Activated T-cell treated with anti-CD3 and anti-CD28 coated beads, Interleukin-2, amount 50 U/mL, for 24 hours (primary cell): ENCODE results near the gene KIF26B.

Experiments used
- DNase-seq: peaks from one replicate; pipeline ENCODE4 v3.0.0-alpha.2; 2020
- H3K27ac Mint-ChIP-seq: 2 replicates; pipeline ENCODE4 v1.8.0; 2020; ENCODE audit warnings: mild to moderate bottlenecking, mixed read lengths
- H3K27me3 Mint-ChIP-seq: 2 replicates; pipeline ENCODE4 v1.8.0; 2020; ENCODE audit warnings: mixed read lengths
- H3K36me3 Mint-ChIP-seq: 2 replicates; pipeline ENCODE4 v1.8.0; 2020; ENCODE audit warnings: low read depth, mixed read lengths
- H3K4me1 Mint-ChIP-seq: 2 replicates; pipeline ENCODE4 v1.8.0; 2020; ENCODE audit warnings: low read depth, mixed read lengths
- H3K4me3 Mint-ChIP-seq: 2 replicates; pipeline ENCODE4 v1.8.0; 2020; ENCODE audit warnings: mild to moderate bottlenecking, moderate library complexity, mixed read lengths
- H3K9me3 Mint-ChIP-seq: 2 replicates; pipeline ENCODE4 v1.8.0; 2020; ENCODE audit warnings: mixed read lengths

KIF26B gene

DNA sequence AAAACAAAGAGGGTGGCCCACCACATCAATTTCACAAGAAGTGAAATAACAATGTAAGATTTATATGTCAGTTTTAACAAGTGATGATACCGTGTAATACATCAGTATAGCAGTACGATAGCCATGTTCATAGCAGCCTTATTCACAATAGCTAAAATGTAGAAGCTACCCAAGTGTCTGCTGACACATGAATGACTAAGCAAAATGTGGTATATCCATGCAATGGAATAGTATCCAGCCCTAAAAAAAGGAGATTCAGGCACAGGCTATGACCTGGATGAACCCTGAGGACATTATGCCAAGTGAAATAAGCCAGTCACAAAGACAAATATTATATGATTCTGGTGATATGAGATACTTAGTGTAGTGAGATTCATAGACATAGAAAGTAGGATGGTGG is 18.0 kb downstream of the KIF26B start:
- Mint-ChIP-seq H3K9me3 (no peaks in the 10 kb centered on the region), H3K4me3 (no peak overlapping the region), H3K36me3 (no peaks in the 10 kb centered on the region), H3K27me3 (peaks cover 36% of the 10 kb centered on the region), H3K27ac (no peak overlapping the region), H3K4me1 (peaks cover 2% of the 10 kb centered on the region)
- DNase-seq, result no peak

GRCh38 chr1:245173446-245174211 is 18.8 kb downstream of the KIF26B start:
- Mint-ChIP-seq H3K27me3 (peaks cover 28% of the 10 kb centered on the region), H3K4me3 (no peak overlapping the region), H3K4me1 (peaks cover under 1% of the 10 kb centered on the region), H3K36me3 (no peaks in the 10 kb centered on the region), H3K27ac (no peak overlapping the region), H3K9me3 (no peaks in the 10 kb centered on the region)
- no peak for DNase-seq

DNA sequence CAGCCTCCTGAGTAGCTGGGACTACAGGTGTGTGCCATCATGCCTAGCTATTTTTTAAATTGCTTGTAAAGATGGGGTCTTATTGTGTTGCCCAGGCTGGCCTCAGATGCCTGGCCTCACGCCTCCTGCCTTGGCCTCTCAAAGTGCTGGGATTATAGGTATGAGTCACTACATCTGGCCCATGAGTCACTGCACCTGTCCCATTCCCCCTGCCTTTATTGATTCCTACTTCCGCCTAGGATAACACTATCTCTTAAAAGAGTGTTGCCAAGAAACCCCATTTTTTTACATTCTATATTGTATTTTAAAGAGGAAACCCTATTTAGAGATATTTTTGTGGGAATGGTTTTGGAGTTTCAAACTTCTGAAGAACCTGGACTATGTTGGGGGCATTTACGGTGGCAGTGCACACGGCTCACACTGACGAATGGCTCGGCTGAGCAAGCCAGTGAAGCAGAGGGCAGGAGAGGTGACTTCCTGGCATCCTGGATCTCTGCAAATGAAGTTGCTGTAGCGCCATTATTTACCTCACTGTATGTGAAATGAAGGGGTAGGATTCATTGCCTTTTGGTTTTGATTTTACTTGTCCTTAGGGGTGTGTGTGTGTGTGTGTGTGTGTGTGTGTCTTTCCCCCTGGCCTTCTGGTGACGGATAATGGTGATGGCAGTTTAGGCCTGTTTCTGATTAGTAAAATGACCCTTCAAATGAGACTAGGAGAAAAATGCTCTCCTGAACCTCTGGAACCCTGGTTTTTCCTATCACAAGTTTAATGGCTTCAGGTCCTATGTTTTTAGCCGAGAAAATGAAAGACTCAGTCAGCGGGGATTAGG is 22.5 kb downstream of the KIF26B start:
- Mint-ChIP-seq H3K27me3 (peaks cover under 1% of the 10 kb centered on the region), H3K4me3 (no peak overlapping the region), H3K36me3 (no peaks in the 10 kb centered on the region), H3K27ac (no peak overlapping the region), H3K4me1 (no peaks in the 10 kb centered on the region), H3K9me3 (no peaks in the 10 kb centered on the region)
- DNase-seq, result no peak

DNA sequence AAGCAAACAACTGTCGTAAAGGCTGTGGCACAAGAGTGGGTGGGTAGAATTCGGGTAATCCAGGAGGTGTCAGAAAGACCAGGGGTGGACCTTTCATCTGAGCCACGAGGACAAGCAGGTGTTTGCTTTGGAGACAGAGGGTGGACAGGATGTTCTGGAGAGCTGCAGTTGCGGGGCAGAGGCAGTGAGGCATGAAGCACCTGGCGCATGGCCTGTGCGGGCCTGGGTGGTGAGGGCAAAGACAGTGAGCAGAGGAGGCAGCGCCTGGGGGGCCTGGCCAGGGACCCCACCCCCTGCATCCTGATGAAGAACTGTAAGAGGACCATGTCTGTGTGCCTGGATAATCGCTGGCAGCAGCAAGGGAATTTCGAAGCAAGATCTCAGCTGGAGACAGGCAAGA is 24.9 kb downstream of the KIF26B start:
- no peaks in the 10 kb centered on the region for H3K4me1 Mint-ChIP-seq
- peaks cover 1% of the 10 kb centered on the region for H3K27me3 Mint-ChIP-seq
- H3K4me3 Mint-ChIP-seq, result no peak overlapping the region
- no peaks in the 10 kb centered on the region for H3K36me3 Mint-ChIP-seq
- H3K9me3 Mint-ChIP-seq, result no peaks in the 10 kb centered on the region
- DNase-seq, result no peak
- H3K27ac Mint-ChIP-seq, result no peak overlapping the region

DNA sequence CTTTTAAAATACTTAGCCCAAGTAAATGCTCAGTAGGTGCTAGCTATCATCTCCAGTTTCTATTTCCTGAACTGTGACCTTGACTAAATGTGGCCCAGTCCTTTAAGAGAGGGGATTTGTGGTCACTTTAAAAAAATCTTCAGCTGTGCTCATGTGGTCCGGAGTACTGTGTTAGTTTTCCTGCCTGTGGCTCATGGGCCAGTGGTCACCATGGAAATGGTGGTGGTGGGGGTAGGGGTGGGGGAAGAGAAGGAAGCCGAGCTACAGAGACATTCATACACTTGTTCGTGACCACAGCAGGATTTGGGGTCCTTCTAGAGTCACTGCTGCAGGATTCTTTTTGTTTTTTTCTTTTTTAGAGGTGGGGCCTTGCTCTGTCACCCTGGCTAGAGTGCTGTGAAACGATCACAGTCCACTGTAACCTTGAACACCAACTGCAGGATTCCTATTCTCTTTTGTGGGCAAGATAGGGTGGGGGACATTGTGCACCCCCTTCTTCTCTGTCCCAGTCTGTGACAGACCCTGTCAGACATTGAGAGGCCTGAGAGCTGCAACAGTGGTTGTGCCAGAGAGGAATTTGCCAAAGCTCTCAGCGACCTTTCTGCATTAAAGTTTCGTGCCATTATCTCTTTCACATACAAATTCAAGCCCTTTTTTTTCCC is 25.8 kb downstream of the KIF26B start:
- no peak for DNase-seq
- H3K4me1 Mint-ChIP-seq, result no peaks in the 10 kb centered on the region
- H3K4me3 Mint-ChIP-seq, result no peak overlapping the region
- no peaks in the 10 kb centered on the region for H3K9me3 Mint-ChIP-seq
- H3K36me3 Mint-ChIP-seq, result no peaks in the 10 kb centered on the region
- H3K27ac Mint-ChIP-seq, result no peak overlapping the region
- peaks cover 4% of the 10 kb centered on the region for H3K27me3 Mint-ChIP-seq

DNA sequence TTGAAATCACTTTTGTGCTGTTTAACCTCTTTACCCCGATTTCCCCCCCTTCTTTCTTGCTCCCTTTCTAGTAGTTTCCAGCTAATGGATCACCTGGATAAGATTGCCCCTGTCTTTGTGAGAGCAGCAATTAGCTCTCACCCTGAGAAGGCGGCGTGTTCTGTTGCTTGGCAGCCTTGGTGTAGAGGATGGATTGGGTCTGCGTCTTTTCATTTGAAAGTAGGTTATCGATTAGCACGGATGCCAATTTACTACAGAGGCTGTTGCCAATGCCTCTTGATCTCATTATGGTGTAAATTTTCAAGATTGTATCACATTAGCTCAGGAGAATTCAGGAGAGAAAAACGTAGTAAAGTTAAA is 26.4 kb downstream of the KIF26B start:
- peaks cover 4% of the 10 kb centered on the region for H3K27me3 Mint-ChIP-seq
- DNase-seq, result no peak
- no peak overlapping the region for H3K4me3 Mint-ChIP-seq
- H3K36me3 Mint-ChIP-seq, result no peaks in the 10 kb centered on the region
- H3K9me3 Mint-ChIP-seq, result no peaks in the 10 kb centered on the region
- no peaks in the 10 kb centered on the region for H3K4me1 Mint-ChIP-seq
- H3K27ac Mint-ChIP-seq, result no peak overlapping the region

GRCh38 chr1:245182028-245182427 is 27.2 kb downstream of the KIF26B start:
- Mint-ChIP-seq H3K9me3 (no peaks in the 10 kb centered on the region), H3K4me1 (no peaks in the 10 kb centered on the region), H3K27ac (no peak overlapping the region), H3K36me3 (no peaks in the 10 kb centered on the region), H3K4me3 (no peak overlapping the region), H3K27me3 (peaks cover 4% of the 10 kb centered on the region)
- DNase-seq, result no peak

GRCh38 chr1:245183429-245183828 is 28.6 kb downstream of the KIF26B start:
- no peak for DNase-seq
- H3K27me3 Mint-ChIP-seq, result peaks cover 4% of the 10 kb centered on the region
- no peak overlapping the region for H3K27ac Mint-ChIP-seq
- no peaks in the 10 kb centered on the region for H3K36me3 Mint-ChIP-seq
- no peak overlapping the region for H3K4me3 Mint-ChIP-seq
- no peaks in the 10 kb centered on the region for H3K4me1 Mint-ChIP-seq
- H3K9me3 Mint-ChIP-seq, result no peaks in the 10 kb centered on the region

- DNase-seq, result no peak
- Mint-ChIP-seq H3K4me1 (no peaks in the 10 kb centered on the region), H3K36me3 (no peaks in the 10 kb centered on the region), H3K4me3 (no peak overlapping the region), H3K9me3 (no peaks in the 10 kb centered on the region), H3K27ac (no peak overlapping the region), H3K27me3 (peaks cover 4% of the 10 kb centered on the region)
Observed at GRCh38 chr1:245184779-245185178, 30.0 kb downstream of the KIF26B start.

DNA sequence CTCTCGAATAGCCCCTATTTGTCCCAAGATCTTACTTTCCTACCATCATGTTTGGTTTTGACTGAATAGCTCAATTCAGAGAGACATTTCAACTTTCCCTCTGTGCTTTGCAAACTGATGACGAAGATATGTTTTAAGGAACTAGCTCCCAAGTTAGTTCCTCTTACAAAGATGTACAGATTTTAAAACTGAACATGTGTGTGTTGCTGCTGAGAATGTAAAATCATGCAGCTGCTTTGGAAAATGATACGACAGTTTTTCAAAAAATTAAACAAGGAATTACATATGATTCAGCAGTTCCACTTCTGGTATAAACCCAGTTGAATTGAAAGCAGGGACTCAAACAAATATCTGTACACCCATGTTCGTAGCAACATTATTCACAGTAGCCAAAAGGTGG is 33.6 kb downstream of the KIF26B start:
- Mint-ChIP-seq H3K4me3 (no peak overlapping the region), H3K27me3 (peaks cover 6% of the 10 kb centered on the region), H3K4me1 (no peaks in the 10 kb centered on the region), H3K9me3 (no peaks in the 10 kb centered on the region), H3K36me3 (no peaks in the 10 kb centered on the region), H3K27ac (no peak overlapping the region)
- no peak for DNase-seq

DNA sequence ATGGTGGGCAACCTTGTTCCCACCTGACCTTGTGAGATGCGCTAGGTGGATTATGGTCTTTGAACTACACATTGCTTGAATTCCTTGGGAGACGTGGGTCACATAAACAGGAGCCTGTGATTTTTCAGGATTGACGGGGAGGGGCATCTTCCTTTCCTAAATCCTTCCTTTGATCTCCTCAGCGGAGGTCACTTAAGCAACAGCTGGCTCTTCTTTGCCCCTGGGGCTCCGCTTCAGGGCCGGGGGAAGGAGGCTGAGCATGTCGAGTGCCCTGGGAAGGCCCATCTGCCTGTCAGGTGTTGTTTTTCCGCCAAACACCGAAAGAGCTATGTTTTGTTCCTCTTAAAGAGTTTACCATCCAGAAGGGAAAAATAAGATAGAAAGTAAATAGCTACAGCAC is 40.6 kb downstream of the KIF26B start:
- Mint-ChIP-seq H3K4me3 (no peak overlapping the region), H3K4me1 (no peaks in the 10 kb centered on the region), H3K27me3 (peaks cover 22% of the 10 kb centered on the region)

DNA sequence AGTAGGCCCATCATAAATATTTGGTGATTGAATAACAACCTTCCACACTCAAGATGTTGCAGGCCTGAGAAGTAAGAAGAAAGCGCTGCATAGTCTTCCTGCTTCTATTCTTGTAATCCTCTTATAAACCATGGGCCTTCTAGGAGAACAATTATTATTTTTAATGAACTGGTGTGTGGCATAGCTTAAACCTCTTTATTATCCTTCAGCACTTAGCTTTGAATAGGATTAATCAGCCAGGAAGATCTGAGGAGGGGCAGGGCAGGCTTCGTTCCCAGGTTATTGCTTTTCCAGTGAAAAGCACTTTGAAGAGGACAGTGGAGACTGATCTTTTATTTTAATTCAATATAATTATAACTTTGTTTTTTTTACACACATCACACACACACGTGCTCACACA is 42.3 kb downstream of the KIF26B start:
- Mint-ChIP-seq H3K4me3 (no peak overlapping the region), H3K27ac (no peak overlapping the region), H3K4me1 (no peaks in the 10 kb centered on the region), H3K9me3 (no peaks in the 10 kb centered on the region), H3K36me3 (no peaks in the 10 kb centered on the region), H3K27me3 (peaks cover 22% of the 10 kb centered on the region)
- DNase-seq, result no peak

More for the DNA sequence above, 40.6 kb downstream of the KIF26B start:
- Mint-ChIP-seq H3K27ac (no peak overlapping the region), H3K9me3 (no peaks in the 10 kb centered on the region), H3K36me3 (no peaks in the 10 kb centered on the region)
- no peak for DNase-seq

- Mint-ChIP-seq H3K27ac (no peak overlapping the region), H3K36me3 (no peaks in the 10 kb centered on the region), H3K27me3 (peaks cover 22% of the 10 kb centered on the region), H3K9me3 (no peaks in the 10 kb centered on the region), H3K4me1 (no peaks in the 10 kb centered on the region), H3K4me3 (no peak overlapping the region)
- no peak for DNase-seq
Observed at GRCh38 chr1:245197911-245198379, 43.2 kb downstream of the KIF26B start.

GRCh38 chr1:245198748-245199516 is 44.1 kb downstream of the KIF26B start:
- no peaks in the 10 kb centered on the region for H3K9me3 Mint-ChIP-seq
- H3K36me3 Mint-ChIP-seq, result no peaks in the 10 kb centered on the region
- no peaks in the 10 kb centered on the region for H3K4me1 Mint-ChIP-seq
- peaks cover 22% of the 10 kb centered on the region for H3K27me3 Mint-ChIP-seq
- no peak for DNase-seq
- no peak overlapping the region for H3K27ac Mint-ChIP-seq
- H3K4me3 Mint-ChIP-seq, result no peak overlapping the region
